Duodenal mucosa (tissue), 2 donors: ENCODE measurements around the gene CYTL1.

Experiments
- H3K27ac ChIP-seq: one replicate; pipeline ENCODE4 v1.7.0; 2013; ENCODE audit warnings: low read depth, low read length
- H3K27me3 ChIP-seq, 2 donors: one replicate each; pipeline ENCODE4 v1.7.0; 2013; ENCODE audit warnings: low read length in 2 of 2, control low read depth in 1 of 2; ENCODE audit not compliant: insufficient read depth in 2 of 2, control insufficient read depth in 1 of 2
- H3K36me3 ChIP-seq, 2 donors: one replicate each; pipeline ENCODE4 v1.7.0; 2013; ENCODE audit warnings: low read length in 2 of 2, control low read depth in 1 of 2; ENCODE audit not compliant: insufficient read depth in 2 of 2, control insufficient read depth in 1 of 2
- H3K4me1 ChIP-seq, 2 donors: one replicate each; pipeline ENCODE4 v1.7.0; 2013; ENCODE audit warnings: low read length in 2 of 2, control low read depth in 1 of 2; ENCODE audit not compliant: insufficient read depth in 2 of 2, control insufficient read depth in 1 of 2
- H3K4me3 ChIP-seq, 2 donors: one replicate each; pipeline ENCODE4 v1.7.0; 2013; ENCODE audit warnings: low read length in 2 of 2, low read depth in 1 of 2
- H3K9ac ChIP-seq, 2 donors: one replicate each; pipeline ENCODE4 v1.7.0; 2013; ENCODE audit warnings: low read length in 2 of 2, low read depth in 1 of 2
- H3K9me3 ChIP-seq, 2 donors: one replicate each; pipeline ENCODE4 v1.7.0; 2013; ENCODE audit warnings: low read length in 2 of 2, control low read depth in 1 of 2; ENCODE audit not compliant: control insufficient read depth in 1 of 2

Gene CYTL1

GRCh38 chr4:4981427-4981826 is 37.8 kb downstream of the CYTL1 start:
- Histone ChIP-seq H3K27me3 (no peaks in the 10 kb centered on the region), H3K9ac (no peak overlapping the region), H3K9me3 (no peaks in the 10 kb centered on the region), H3K27ac (no peak overlapping the region), H3K36me3 (no peaks in the 10 kb centered on the region), H3K4me3 (no peak overlapping the region), H3K4me1 (no peaks in the 10 kb centered on the region)

GRCh38 chr4:4980621-4981230 is 38.5 kb downstream of the CYTL1 start:
- Histone ChIP-seq H3K9me3 (no peaks in the 10 kb centered on the region), H3K4me1 (no peaks in the 10 kb centered on the region), H3K27ac (no peak overlapping the region), H3K4me3 (no peak overlapping the region), H3K27me3 (no peaks in the 10 kb centered on the region), H3K36me3 (no peaks in the 10 kb centered on the region), H3K9ac (no peak overlapping the region)

GRCh38 chr4:4979971-4980370 is 39.3 kb downstream of the CYTL1 start:
- H3K9me3 ChIP-seq, result peaks cover 0 to 7% of the 10 kb centered on the region in 2 donors
- no peak overlapping the region for H3K4me3 ChIP-seq
- H3K27ac ChIP-seq, result no peak overlapping the region
- no peaks in the 10 kb centered on the region for H3K4me1 ChIP-seq
- no peaks in the 10 kb centered on the region for H3K36me3 ChIP-seq
- no peaks in the 10 kb centered on the region for H3K27me3 ChIP-seq
- H3K9ac ChIP-seq, result no peak overlapping the region

- Histone ChIP-seq H3K4me1 (no peaks in the 10 kb centered on the region), H3K27me3 (no peaks in the 10 kb centered on the region), H3K4me3 (no peak overlapping the region), H3K9me3 (peaks cover 8 to 13% of the 10 kb centered on the region in 2 donors), H3K27ac (no peak overlapping the region), H3K36me3 (no peaks in the 10 kb centered on the region), H3K9ac (no peak overlapping the region)
These were observed 44.5 kb downstream of the CYTL1 start for GRCh38 chr4:4974727-4975126.

GRCh38 chr4:4971796-4972195 is 47.5 kb downstream of the CYTL1 start:
- H3K36me3 ChIP-seq, result no peaks in the 10 kb centered on the region
- no peaks in the 10 kb centered on the region for H3K4me1 ChIP-seq
- H3K4me3 ChIP-seq, result no peak overlapping the region

GRCh38 chr4:4969298-4969697 is 50.0 kb downstream of the CYTL1 start:
- Histone ChIP-seq H3K27ac (no peak overlapping the region), H3K9ac (no peak overlapping the region), H3K4me1 (no peaks in the 10 kb centered on the region), H3K27me3 (no peaks in the 10 kb centered on the region), H3K9me3 (peaks cover 1 to 3% of the 10 kb centered on the region in 2 donors), H3K4me3 (no peak overlapping the region), H3K36me3 (no peaks in the 10 kb centered on the region)

More at GRCh38 chr4:4971796-4972195, 47.5 kb downstream of the CYTL1 start:
- H3K9ac ChIP-seq, result no peak overlapping the region
- no peaks in the 10 kb centered on the region for H3K27me3 ChIP-seq
- H3K9me3 ChIP-seq, result peaks cover 8 to 13% of the 10 kb centered on the region in 2 donors
- H3K27ac ChIP-seq, result no peak overlapping the region

GRCh38 chr4:4968161-4968725 is 51.0 kb downstream of the CYTL1 start:
- Histone ChIP-seq H3K9ac (no peak overlapping the region), H3K27ac (no peak overlapping the region), H3K4me3 (no peak overlapping the region), H3K36me3 (no peaks in the 10 kb centered on the region), H3K4me1 (no peaks in the 10 kb centered on the region), H3K27me3 (no peaks in the 10 kb centered on the region), H3K9me3 (peaks cover 7 to 8% of the 10 kb centered on the region in 2 donors)
